HG03575 (cell line): ENCODE measurements around the gene LPIN2.
A peak's percentile ranks its signal among the peaks of the same experiment; 100 is the strongest.
"Not testable (repeated sequence)": the region's sequence is repeated elsewhere in the genome, so short reads cannot be mapped to it uniquely, and the experiment has no call there.

Experiments
- ATAC-seq: cut with Tn5 transposase; IDR thresholded peaks from one replicate; pipeline ENCODE4 v1.9.1; 2021; ENCODE audit not compliant: unreplicated experiment, insufficient number of reproducible peaks, low FRiP score; ENCODE audit errors: extremely low read depth

The LPIN2 gene

GRCh38 chr18:3013024-3013804, at the start of gene LPIN2:
TSS of gene LPIN2 (minus strand) at chr18:3013144. CDS start at chr18:2960840, 52,304 bp downstream.
- ATAC-seq, result peak; percentile 49

GRCh38 chr18:3061581-3062312, 48.8 kb upstream of the LPIN2 start:
- ATAC-seq, result no peak

GRCh38 chr18:3060667-3061580, 48.0 kb upstream of the LPIN2 start:
- ATAC-seq, result no peak

- no peak for ATAC-seq
These were observed 46.3 kb upstream of the LPIN2 start for GRCh38 chr18:3059272-3059671.

- ATAC-seq, result no peak
These were observed 45.6 kb upstream of the LPIN2 start for GRCh38 chr18:3058328-3059191.

GRCh38 chr18:3057526-3057925, 44.6 kb upstream of the LPIN2 start:
- ATAC-seq, result no peak

GRCh38 chr18:3056311-3056710, 43.4 kb upstream of the LPIN2 start:
- ATAC-seq, result no peak

GRCh38 chr18:3055816-3056215, 42.9 kb upstream of the LPIN2 start:
- no peak for ATAC-seq

GRCh38 chr18:3055186-3055728, 42.3 kb upstream of the LPIN2 start:
- ATAC-seq, result no peak

GRCh38 chr18:3054780-3055179, 41.8 kb upstream of the LPIN2 start:
- ATAC-seq, result no peak

GRCh38 chr18:3054214-3054613, 41.3 kb upstream of the LPIN2 start:
- ATAC-seq, result no peak

GRCh38 chr18:3053081-3053480, 40.1 kb upstream of the LPIN2 start:
- ATAC-seq, result no peak

- no peak for ATAC-seq
These were observed 39.4 kb upstream of the LPIN2 start for GRCh38 chr18:3052411-3052758.

GRCh38 chr18:3051718-3052410, 38.9 kb upstream of the LPIN2 start:
- ATAC-seq, result no peak

GRCh38 chr18:3049897-3050454, 37.0 kb upstream of the LPIN2 start:
- not testable (repeated sequence) for ATAC-seq

GRCh38 chr18:3048820-3049349, 35.9 kb upstream of the LPIN2 start:
- no peak for ATAC-seq

GRCh38 chr18:3048121-3048520, 35.2 kb upstream of the LPIN2 start:
- no peak for ATAC-seq
